ENCODE results near the gene GRAMD2B.

Gene GRAMD2B

DNA sequence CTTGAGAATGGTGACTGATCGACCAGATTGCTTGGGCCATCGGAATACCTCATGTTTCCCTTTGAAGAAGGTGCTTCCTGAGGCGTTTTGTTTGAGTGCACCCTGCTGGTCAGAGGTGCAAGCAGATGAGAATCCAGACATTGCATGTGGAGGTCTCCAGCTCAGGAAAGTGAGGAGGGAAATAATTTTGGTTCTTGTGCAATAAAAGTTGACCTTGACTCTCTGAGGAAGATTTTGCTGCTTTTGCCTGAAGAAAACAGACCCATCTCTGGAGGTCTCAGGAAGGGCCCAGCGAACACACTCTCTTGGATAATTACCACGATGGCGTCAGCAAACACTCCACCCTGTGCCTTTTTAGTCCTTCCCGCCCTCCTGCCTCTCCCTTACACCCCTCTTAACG lies 69.7 kb downstream of the GRAMD2B start:
- H3K36me3 Mint-ChIP-seq (ENCODE audit: low read depth), result peaks cover 39% of the 10 kb centered on the region
- H3K9me3 Mint-ChIP-seq, result no peaks in the 10 kb centered on the region
- H3K27me3 Mint-ChIP-seq, result no peaks in the 10 kb centered on the region
- H3K4me1 Mint-ChIP-seq (ENCODE audit: low read depth), result no peaks in the 10 kb centered on the region
- no peak overlapping the region for H3K27ac Mint-ChIP-seq
- H3K4me3 Mint-ChIP-seq, result no peak overlapping the region

DNA sequence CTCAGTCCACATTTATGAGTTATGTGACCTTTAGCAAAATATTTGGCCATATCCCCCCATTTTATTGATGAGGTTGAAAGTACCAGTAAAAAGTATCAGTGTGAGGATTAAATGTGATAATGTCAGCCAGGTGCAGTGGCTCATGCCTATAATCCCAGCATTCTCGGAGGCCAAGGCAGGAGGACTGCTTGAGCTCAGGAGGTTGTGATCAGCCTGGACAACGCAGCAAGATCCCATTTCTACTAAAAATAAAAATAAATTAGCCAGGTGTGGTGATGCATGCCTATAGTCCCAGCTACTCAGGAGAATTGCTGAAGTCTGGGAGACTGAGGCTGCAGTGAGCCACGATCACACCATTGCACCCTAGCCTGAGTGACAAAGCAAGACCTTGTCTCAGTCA lies 71.2 kb downstream of the GRAMD2B start:
- Mint-ChIP-seq H3K27me3 (no peaks in the 10 kb centered on the region), H3K27ac (no peak overlapping the region), H3K4me3 (no peak overlapping the region), H3K4me1 (ENCODE audit: low read depth) (no peaks in the 10 kb centered on the region), H3K9me3 (no peaks in the 10 kb centered on the region), H3K36me3 (ENCODE audit: low read depth) (peaks cover 28% of the 10 kb centered on the region)

DNA sequence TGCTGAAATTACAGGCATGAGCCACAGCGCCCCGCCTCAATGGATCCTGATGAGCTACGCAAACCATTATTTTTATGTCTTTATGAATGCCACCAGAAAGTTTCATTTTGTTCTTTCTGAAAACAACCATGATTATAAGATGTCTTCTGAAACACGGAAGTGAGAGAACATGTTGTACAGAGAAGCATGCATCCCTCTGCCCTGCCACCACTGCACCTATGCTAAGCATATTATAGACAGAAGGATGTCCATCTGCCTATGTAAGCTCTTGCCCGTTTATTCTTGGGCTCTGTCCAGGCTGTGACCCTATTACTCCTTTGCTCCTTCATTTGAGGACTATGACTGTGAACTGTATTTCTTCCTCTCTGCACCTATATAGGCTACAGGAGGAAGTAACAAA lies 74.3 kb downstream of the GRAMD2B start:
- Mint-ChIP-seq H3K27me3 (no peaks in the 10 kb centered on the region), H3K36me3 (ENCODE audit: low read depth) (peaks cover 7% of the 10 kb centered on the region), H3K4me1 (ENCODE audit: low read depth) (peaks cover 12% of the 10 kb centered on the region), H3K27ac (no peak overlapping the region), H3K4me3 (no peak overlapping the region), H3K9me3 (no peaks in the 10 kb centered on the region)

DNA sequence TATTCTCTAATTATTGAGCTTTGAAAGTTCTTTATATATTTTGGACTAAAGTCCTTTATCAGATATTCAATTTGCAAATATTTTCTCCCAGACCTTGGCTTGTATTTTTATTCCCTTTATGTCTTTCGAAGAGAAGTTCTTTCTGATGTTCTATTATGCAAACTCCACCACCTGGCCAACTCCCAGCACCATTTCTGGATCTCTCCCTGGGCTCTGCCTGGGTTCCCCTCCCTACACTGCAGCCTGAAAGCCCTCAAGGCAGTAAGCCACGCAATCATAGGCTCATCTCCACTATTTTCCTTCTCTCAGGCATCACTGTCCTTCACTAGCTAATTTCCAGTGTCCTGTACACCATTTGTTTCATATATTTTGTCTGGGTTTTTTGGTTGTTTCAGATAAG lies 76.1 kb downstream of the GRAMD2B start:
- H3K27ac Mint-ChIP-seq, result no peak overlapping the region
- H3K36me3 Mint-ChIP-seq (ENCODE audit: low read depth), result no peaks in the 10 kb centered on the region
- H3K4me1 Mint-ChIP-seq (ENCODE audit: low read depth), result peaks cover 20% of the 10 kb centered on the region
- H3K4me3 Mint-ChIP-seq, result no peak overlapping the region
- H3K9me3 Mint-ChIP-seq, result no peaks in the 10 kb centered on the region
- H3K27me3 Mint-ChIP-seq, result no peaks in the 10 kb centered on the region

DNA sequence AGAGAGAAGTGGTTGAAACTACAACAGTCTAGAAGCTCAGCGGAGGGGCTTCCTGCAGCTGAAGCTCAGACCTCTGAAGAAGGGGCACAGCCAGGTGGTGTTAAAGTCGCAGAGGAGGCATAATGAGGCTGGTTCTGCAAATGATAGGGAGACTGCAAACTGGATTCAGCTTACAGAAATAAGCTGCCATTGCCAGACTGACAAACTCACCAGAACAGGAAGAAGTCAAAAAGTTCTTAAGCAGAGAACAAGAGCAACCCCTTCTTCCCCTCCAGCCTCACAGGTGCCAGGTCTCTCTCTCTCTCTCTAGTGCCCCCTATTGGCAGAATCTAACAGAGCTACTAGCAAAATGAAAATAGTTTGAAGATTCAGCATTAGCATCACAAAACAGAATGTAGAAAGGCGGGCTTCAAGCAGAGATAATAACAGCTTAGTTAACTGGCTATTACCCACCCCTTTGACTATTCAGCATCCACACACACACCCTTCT lies 76.7 kb downstream of the GRAMD2B start:
- no peak overlapping the region for H3K27ac Mint-ChIP-seq
- peaks cover 23% of the 10 kb centered on the region for H3K4me1 Mint-ChIP-seq (ENCODE audit: low read depth)
- H3K36me3 Mint-ChIP-seq (ENCODE audit: low read depth), result no peaks in the 10 kb centered on the region
- H3K9me3 Mint-ChIP-seq, result no peaks in the 10 kb centered on the region
- H3K27me3 Mint-ChIP-seq, result no peaks in the 10 kb centered on the region
- no peak overlapping the region for H3K4me3 Mint-ChIP-seq

DNA sequence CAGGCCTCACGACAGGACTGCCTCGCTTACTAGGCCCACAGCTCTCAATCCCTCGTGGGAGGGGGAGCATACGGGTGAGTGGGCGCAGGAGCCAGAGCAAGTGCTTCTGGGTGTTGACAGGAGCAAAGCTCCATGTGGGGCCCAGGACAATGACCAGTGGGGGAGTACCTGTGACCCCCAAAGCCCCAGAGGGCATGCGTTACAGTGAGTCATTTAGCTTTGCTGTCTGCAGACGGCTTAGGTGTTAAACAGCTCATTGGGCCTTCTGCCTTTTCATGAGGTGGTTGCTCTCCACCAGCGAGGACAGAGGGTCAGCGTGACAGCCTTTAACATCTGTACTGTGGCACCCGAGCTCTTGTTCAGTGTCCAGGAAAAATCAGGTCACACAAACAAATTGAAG lies 78.2 kb downstream of the GRAMD2B start:
- Mint-ChIP-seq H3K9me3 (no peaks in the 10 kb centered on the region), H3K36me3 (ENCODE audit: low read depth) (no peaks in the 10 kb centered on the region), H3K4me1 (ENCODE audit: low read depth) (peaks cover 23% of the 10 kb centered on the region), H3K4me3 (no peak overlapping the region), H3K27me3 (no peaks in the 10 kb centered on the region), H3K27ac (no peak overlapping the region)

DNA sequence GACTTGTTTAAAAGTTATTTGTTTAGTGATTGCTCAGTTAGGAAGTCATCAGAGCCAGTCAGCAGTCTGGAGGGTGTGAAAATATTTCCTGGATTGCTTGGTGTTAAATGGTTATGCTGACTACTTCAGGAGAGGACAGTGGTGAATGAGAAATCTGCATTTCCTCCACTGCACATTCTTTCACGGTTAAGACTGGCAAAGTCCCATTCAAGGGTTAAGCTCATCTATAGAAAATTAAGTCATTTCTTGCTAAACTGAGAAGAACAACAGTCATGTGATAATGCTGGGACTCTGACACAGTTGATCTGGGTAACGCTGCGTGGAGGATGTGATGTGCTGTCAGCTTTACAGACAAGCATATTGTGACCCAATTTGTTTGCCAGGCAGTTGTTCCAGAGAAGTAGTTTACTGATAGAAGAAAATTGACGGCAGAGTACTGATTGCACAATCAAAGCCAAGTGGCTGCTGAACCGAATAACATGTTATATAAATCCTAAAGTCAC lies 80.4 kb downstream of the GRAMD2B start:
- Mint-ChIP-seq H3K27me3 (no peaks in the 10 kb centered on the region), H3K4me3 (no peak overlapping the region), H3K36me3 (ENCODE audit: low read depth) (no peaks in the 10 kb centered on the region), H3K9me3 (no peaks in the 10 kb centered on the region), H3K27ac (no peak overlapping the region), H3K4me1 (ENCODE audit: low read depth) (peaks cover 40% of the 10 kb centered on the region)

DNA sequence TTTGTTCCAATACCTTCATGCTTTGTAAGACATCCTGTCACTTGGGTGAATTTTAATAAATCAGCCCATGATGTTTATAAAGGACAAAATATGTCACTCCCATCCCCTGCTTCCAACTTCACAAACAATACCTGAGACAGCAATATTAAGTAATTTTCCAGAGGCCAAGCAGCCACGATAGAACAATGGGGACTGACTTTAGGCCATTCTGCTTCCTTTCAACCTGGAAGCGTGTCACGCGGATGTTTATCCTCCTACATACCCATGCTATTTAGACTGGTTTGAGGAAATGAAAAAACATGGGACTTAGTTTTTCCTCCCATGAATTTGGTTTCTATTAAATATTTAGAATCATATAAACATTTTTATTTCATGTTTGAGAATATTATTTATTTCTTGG lies 82.9 kb downstream of the GRAMD2B start:
- Mint-ChIP-seq H3K9me3 (peaks cover 4% of the 10 kb centered on the region), H3K36me3 (ENCODE audit: low read depth) (no peaks in the 10 kb centered on the region), H3K4me1 (ENCODE audit: low read depth) (peaks cover 52% of the 10 kb centered on the region), H3K27me3 (no peaks in the 10 kb centered on the region), H3K4me3 (no peak overlapping the region), H3K27ac (no peak overlapping the region)

DNA sequence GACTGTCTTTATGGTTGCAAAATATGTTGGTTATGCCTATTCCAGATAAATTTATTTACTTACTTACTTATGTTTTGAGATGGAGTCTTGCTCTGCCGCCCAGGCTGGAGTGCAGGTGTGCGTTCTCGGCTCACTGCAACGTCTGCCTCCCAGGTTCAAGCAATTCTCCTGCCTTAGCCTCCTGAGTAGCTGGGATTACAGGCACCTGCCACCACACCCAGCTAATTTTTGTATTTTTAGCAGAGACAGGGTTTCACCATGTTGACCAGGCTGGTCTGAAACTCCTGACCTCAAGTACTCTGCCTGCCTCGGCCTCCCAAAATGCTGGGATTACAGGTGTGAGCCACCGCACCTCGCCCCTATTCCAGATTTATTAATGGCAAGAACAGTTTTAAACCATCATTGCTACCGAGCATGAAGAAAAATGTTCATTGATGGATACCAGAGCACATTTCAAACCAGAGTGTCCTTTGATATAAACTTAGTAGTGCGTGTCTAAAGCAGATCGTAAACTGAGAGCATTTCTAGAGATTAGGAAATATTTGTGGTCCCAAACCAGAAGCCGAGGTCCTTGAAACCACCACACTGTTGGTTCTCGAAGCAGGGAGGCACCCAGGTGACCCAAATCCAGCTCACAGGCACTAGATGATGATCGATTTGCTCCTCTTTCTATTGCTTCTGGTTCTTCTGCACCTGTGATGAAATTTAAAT lies 85.2 kb downstream of the GRAMD2B start:
- Mint-ChIP-seq H3K27ac (peak overlapping the region; percentile 81), H3K4me3 (peak overlapping the region; percentile 72), H3K4me1 (ENCODE audit: low read depth) (peaks cover 55% of the 10 kb centered on the region), H3K9me3 (peaks cover 4% of the 10 kb centered on the region), H3K36me3 (ENCODE audit: low read depth) (no peaks in the 10 kb centered on the region), H3K27me3 (no peaks in the 10 kb centered on the region)

DNA sequence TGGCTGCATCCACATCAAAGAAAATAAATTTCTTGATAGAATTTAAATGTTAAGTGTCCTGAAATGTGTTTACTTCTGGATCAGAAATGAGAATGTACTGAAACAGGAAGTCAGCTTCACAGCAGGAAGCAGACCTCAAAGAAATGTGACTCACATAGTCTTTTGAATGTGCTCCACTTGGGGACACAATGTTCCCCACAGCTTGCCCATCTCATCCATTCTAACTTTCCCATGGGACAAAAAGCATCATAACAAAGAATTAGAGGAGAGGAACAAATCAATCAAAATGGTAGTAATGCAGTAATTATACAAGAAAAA lies 85.7 kb downstream of the GRAMD2B start:
- H3K4me3 Mint-ChIP-seq, result peak overlapping the region; percentile 72
- no peaks in the 10 kb centered on the region for H3K36me3 Mint-ChIP-seq (ENCODE audit: low read depth)
- H3K4me1 Mint-ChIP-seq (ENCODE audit: low read depth), result peaks cover 50% of the 10 kb centered on the region
- peaks cover 4% of the 10 kb centered on the region for H3K9me3 Mint-ChIP-seq
- H3K27me3 Mint-ChIP-seq, result no peaks in the 10 kb centered on the region
- peak overlapping the region; percentile 81 for H3K27ac Mint-ChIP-seq

DNA sequence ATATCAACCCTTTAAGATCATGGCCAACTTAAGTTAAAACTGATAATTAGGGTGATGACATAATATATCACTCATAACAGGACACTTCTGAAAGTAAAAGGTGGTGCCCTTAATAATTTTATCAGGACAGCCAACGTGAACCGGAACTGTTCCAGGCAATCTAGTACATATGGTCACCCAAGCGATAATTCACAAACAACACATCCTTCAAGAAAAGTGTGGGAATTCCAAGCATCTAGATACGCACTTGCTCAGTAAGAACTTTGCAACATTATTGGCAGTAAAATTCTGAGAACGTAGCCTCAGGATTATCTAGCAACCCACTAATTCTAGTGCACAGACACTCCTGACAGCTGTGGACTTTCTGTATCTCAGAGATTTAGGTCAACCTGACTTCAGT lies 86.1 kb downstream of the GRAMD2B start:
- Mint-ChIP-seq H3K27me3 (no peaks in the 10 kb centered on the region), H3K4me1 (ENCODE audit: low read depth) (peaks cover 47% of the 10 kb centered on the region), H3K27ac (peak overlapping the region; percentile 81), H3K9me3 (peaks cover 4% of the 10 kb centered on the region), H3K36me3 (ENCODE audit: low read depth) (no peaks in the 10 kb centered on the region), H3K4me3 (peak overlapping the region; percentile 72)

DNA sequence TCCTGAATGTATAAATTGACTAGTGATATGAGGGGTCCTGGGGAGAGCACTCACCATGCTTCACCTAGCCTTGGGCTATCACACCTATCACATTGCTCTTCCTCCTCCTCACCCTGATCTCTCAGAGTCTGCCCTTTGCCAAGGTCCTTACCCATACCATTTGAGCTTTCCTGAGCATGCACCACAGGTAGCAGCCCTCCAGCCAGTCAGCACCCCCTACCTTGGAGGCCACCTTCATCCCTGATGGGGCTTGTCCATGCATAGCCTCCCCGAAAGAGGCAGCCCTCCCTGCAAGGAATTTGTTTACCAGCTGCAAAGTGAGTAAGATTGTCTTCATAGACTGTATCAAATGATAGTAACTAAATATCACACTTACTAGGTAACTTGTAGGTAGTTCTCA lies 88.8 kb downstream of the GRAMD2B start:
- H3K9me3 Mint-ChIP-seq, result peaks cover 4% of the 10 kb centered on the region
- no peak overlapping the region for H3K27ac Mint-ChIP-seq
- no peaks in the 10 kb centered on the region for H3K36me3 Mint-ChIP-seq (ENCODE audit: low read depth)
- peaks cover 44% of the 10 kb centered on the region for H3K4me1 Mint-ChIP-seq (ENCODE audit: low read depth)
- H3K27me3 Mint-ChIP-seq, result no peaks in the 10 kb centered on the region
- no peak overlapping the region for H3K4me3 Mint-ChIP-seq

DNA sequence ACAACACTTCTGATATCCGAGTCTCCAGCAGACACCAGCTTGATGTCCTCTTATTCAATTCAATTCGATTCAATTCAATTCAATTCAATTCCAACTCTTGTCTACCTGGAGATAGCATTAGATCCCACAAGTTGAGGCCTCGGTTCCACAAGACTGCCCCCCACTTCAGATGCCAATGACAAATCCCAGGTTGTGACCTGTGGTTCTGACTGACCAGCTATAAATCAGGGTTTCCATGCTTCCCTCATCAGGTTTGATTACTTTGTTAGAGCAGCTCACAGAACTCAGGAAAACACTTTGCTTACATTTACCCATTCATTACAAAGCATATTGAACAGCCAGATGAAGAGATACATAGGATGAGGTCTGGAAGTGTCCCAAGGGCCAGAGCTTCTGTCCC lies 89.2 kb downstream of the GRAMD2B start:
- no peak overlapping the region for H3K27ac Mint-ChIP-seq
- no peaks in the 10 kb centered on the region for H3K36me3 Mint-ChIP-seq (ENCODE audit: low read depth)
- peaks cover 40% of the 10 kb centered on the region for H3K4me1 Mint-ChIP-seq (ENCODE audit: low read depth)
- no peak overlapping the region for H3K4me3 Mint-ChIP-seq
- H3K27me3 Mint-ChIP-seq, result no peaks in the 10 kb centered on the region
- peaks cover 4% of the 10 kb centered on the region for H3K9me3 Mint-ChIP-seq

DNA sequence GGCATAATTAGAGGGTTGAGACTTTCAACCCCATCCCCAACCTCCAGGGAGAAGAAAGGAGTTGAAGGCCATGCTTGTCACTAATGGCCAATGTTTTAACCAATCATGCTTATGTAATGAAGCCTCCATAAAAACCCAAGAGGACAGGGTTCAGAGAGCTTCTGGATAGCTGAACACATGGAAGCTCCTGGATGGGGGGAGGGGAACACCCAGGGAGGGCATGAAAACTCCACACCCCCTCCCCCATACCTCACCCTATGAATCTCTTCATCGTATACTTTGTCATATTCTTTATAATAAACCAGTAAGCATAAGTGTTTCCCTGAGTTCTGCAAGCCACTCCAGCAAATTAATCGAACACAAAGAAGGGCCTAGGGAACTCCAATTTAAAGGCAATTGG lies 90.1 kb downstream of the GRAMD2B start:
- Mint-ChIP-seq H3K4me1 (ENCODE audit: low read depth) (peaks cover 31% of the 10 kb centered on the region), H3K9me3 (peaks cover 4% of the 10 kb centered on the region), H3K27me3 (no peaks in the 10 kb centered on the region), H3K4me3 (no peak overlapping the region), H3K36me3 (ENCODE audit: low read depth) (no peaks in the 10 kb centered on the region), H3K27ac (no peak overlapping the region)

DNA sequence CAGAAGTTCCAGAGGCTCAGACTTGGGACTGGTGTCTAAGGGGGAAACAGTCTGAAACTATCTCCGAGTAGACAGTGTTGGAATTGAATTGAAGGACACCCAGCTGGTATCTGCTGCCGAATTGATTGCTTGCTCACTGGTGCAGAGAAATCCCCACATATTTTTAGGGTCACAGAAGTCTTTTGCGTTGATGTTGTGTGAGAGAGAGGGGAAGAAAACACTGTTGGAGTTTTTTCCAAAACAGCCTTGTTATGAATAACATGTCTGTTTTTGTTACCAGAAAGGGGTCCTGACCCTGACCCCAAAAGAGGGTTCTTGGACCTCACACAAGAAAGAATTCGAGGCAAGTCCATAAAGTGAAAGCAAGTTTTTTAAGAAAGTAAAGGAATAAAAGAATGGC lies 90.5 kb downstream of the GRAMD2B start:
- peaks cover 4% of the 10 kb centered on the region for H3K9me3 Mint-ChIP-seq
- H3K27ac Mint-ChIP-seq, result no peak overlapping the region
- no peaks in the 10 kb centered on the region for H3K27me3 Mint-ChIP-seq
- H3K4me3 Mint-ChIP-seq, result no peak overlapping the region
- H3K4me1 Mint-ChIP-seq (ENCODE audit: low read depth), result peaks cover 27% of the 10 kb centered on the region
- no peaks in the 10 kb centered on the region for H3K36me3 Mint-ChIP-seq (ENCODE audit: low read depth)

DNA sequence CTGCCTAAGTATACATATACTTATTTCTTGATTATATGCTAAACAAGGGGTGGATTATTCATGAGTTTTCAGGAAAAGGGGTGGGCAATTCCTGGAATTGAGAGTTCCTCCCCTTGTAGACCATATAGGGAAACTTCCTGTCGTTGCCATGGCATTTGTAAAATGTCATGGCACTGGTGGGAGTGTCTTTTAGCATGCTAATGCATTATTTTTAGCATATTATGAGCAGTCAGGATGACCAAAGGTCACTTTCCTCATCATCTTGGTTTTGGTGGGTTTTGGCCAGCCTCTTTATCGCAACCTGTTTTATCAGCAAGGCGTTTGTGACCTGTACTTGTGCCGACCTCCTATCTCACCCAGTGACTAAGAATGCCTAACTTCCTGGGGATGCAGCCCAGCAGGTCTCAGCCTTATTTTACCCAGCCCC lies 90.9 kb downstream of the GRAMD2B start:
- Mint-ChIP-seq H3K4me1 (ENCODE audit: low read depth) (peaks cover 23% of the 10 kb centered on the region), H3K27me3 (no peaks in the 10 kb centered on the region), H3K27ac (no peak overlapping the region), H3K9me3 (peaks cover under 1% of the 10 kb centered on the region), H3K36me3 (ENCODE audit: low read depth) (no peaks in the 10 kb centered on the region), H3K4me3 (no peak overlapping the region)
